ENCODE measurements around the gene STK32B.
"Not testable (repeated sequence)": the region's sequence is repeated elsewhere in the genome, so short reads cannot be mapped to it uniquely, and the experiment has no call there.

Gene STK32B

GRCh38 chr4:5280069-5280468, 228.8 kb downstream of the STK32B start:
- in situ Hi-C loops (cut with MboI; ENCODE audit: low pct_unique_long_range_greater_than_20kb, low sequenced_read_pairs); DNase-seq: not testable (repeated sequence)

DNA sequence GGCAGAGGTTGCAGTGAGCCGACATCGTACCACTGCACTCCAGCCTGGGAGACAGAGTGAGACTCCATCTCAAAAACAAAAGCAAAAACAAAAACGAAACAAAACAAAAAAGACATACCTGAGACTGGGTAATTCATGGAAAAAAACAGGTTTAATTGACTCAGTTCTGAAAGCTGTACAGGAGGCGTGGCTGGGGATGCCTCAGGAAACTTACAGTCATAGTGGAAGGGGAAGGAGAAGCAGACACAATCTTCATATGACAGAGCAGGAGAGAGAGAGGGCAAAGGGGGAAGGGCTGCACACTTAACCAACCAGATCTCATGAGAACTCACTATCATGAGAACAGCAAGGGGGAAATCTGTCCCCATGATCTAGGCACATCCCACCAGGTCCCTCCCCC, 229.5 kb downstream of the STK32B start:
- DNase-seq: no peak
- in situ Hi-C loops (cut with MboI; ENCODE audit: low pct_unique_long_range_greater_than_20kb, low sequenced_read_pairs): no loop called here

- no peak for DNase-seq
- in situ Hi-C loops (cut with MboI; ENCODE audit: low pct_unique_long_range_greater_than_20kb, low sequenced_read_pairs): no loop called here
Observed at GRCh38 chr4:5283837-5284236, 232.6 kb downstream of the STK32B start.

DNA sequence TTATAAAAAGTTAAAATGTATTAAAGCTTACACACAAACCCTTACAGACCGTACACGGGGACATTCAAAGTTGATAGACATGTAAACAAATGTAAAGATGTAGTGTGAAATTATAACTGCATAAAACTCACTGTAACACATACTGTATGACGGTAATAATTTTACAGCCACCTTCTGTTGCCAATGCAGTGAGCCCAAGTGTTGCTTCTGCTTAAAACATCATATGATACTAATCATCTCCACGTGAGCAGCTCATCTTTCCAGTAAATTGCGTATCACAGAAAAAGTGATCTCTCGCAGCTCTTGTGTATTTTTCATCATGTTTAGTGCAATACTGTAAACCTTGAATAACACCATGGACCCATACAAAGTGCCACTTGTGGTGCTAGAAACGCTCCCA, 233.2 kb downstream of the STK32B start:
- in situ Hi-C loops (cut with MboI; ENCODE audit: low pct_unique_long_range_greater_than_20kb, low sequenced_read_pairs): no loop called here

GRCh38 chr4:5292101-5292500, 240.8 kb downstream of the STK32B start:
- DNase-seq: peak; percentile 7
- in situ Hi-C loops (cut with MboI; ENCODE audit: low pct_unique_long_range_greater_than_20kb, low sequenced_read_pairs): no loop called here

More for the DNA sequence above, 233.2 kb downstream of the STK32B start:
- no peak for DNase-seq

DNA sequence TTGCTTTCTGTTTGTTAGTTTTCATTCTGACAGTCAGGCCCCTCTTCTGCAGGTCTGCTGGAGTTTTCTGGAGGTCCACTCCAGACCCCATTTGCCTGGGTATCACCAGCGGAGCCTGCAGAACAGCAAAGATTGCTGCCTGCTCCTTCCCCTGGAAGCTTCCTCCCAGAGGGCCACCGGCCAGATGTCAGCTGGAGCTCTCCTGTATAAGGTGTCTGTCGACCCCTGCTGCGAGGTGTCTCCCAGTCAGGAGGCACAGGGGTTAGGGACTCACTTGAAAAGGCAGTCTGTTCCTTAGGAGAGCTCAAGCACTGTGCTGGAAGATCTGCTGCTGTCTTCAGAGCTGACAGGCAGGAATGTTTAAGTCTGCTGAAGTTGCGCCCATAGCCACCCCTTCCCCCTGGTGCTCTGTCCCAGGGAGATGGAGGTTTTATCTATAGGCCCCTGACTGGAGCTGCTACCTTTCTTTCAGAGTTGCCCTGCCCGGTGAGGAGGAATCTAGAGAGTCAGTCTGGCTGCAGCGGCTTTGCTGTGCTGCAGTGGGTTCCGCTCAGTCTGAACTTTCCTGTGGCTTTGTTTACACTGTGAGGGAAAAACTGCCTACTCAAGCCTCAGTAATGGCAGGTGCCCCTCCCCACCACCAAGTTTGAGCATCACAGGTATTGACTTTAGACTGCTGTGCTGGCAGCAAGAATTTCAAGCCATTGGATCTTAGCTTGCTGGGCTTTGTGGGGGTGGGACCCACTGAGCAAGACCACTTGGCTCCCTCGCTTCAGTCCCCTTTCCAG, 246.9 kb downstream of the STK32B start:
- DNase-seq; in situ Hi-C loops (cut with MboI; ENCODE audit: low pct_unique_long_range_greater_than_20kb, low sequenced_read_pairs): not testable (repeated sequence)

- in situ Hi-C loops (cut with MboI; ENCODE audit: low pct_unique_long_range_greater_than_20kb, low sequenced_read_pairs): no loop called here
- DNase-seq: peak; percentile 61
Observed at GRCh38 chr4:5300283-5300682, 249.0 kb downstream of the STK32B start.

DNA sequence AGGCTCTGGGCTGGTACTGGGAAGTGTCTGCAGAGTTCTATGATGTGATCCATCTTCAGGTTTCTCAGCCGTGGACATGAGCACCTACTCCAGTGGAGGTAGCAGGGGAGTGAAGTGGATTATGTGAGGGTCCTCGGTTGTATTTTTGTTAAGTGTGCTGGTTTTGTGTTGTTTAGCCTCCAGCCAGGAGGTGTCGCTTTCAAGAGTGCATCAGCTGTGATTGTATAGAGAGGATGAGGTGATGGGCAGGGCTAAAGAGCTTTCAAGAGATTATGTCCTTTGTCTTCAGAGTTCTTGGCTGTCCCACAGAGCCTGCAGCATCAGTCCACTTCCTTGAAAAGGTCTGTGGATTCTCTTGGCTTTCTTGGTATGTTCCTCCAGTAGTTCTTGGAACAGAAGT, 256.6 kb downstream of the STK32B start:
- in situ Hi-C loops (cut with MboI; ENCODE audit: low pct_unique_long_range_greater_than_20kb, low sequenced_read_pairs): no loop called here
- DNase-seq: no peak

GRCh38 chr4:5322321-5322720, 271.0 kb downstream of the STK32B start:
- no peak for DNase-seq
- in situ Hi-C loops (cut with MboI; ENCODE audit: low pct_unique_long_range_greater_than_20kb, low sequenced_read_pairs): no loop called here

GRCh38 chr4:5330339-5330989, 279.2 kb downstream of the STK32B start:
- in situ Hi-C loops (cut with MboI; ENCODE audit: low pct_unique_long_range_greater_than_20kb, low sequenced_read_pairs): no loop called here
- no peak for DNase-seq

DNA sequence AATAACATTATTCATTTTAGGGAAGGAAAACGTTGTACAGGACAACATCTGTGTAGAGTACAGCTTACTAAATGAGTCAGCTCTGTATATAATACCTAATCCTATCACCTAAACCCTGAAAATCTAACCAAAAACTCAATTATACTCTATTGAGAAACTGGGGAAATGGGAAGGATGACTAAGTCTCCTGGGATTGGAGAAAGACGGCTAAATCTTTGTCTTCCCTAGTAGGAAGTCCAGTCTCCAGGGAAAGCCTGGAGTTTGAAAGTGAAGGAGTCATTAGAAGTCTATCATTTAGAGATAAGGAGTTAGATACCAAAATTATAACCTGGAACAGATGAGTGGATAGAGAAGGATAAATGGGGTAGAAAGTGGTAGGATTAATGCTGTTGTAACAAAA, 286.5 kb downstream of the STK32B start:
- in situ Hi-C loops (cut with MboI; ENCODE audit: low pct_unique_long_range_greater_than_20kb, low sequenced_read_pairs): no loop called here
- no peak for DNase-seq

GRCh38 chr4:5338531-5338930, 287.3 kb downstream of the STK32B start:
- no peak for DNase-seq
- in situ Hi-C loops (cut with MboI; ENCODE audit: low pct_unique_long_range_greater_than_20kb, low sequenced_read_pairs): no loop called here

DNA sequence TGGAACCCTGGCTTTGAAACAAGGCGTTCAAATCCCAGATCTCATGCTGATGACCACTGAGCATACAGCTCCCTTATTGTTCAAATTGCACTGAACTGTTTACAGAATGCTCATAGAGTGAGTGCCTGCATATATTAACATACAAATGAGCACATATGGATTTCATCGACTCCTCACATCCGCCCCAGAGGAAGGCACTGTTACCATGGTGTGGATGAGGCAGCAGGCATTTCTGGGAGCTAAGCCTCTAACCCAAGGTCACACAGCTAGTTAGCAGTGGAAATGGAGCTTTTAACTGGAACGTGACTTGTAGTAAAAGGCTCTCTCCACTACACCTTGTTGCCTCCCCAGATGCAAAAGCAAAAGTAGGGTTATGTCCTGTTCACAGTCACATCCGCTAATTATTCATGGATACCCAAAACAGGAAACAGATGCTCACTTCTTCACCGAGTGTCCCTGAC, 289.7 kb downstream of the STK32B start:
- in situ Hi-C loops (cut with MboI; ENCODE audit: low pct_unique_long_range_greater_than_20kb, low sequenced_read_pairs): no loop called here

GRCh38 chr4:5341526-5341925, 290.2 kb downstream of the STK32B start:
- DNase-seq: no peak
- in situ Hi-C loops (cut with MboI; ENCODE audit: low pct_unique_long_range_greater_than_20kb, low sequenced_read_pairs): no loop called here

More for the DNA sequence above, 289.7 kb downstream of the STK32B start:
- peak; percentile 94 for DNase-seq

DNA sequence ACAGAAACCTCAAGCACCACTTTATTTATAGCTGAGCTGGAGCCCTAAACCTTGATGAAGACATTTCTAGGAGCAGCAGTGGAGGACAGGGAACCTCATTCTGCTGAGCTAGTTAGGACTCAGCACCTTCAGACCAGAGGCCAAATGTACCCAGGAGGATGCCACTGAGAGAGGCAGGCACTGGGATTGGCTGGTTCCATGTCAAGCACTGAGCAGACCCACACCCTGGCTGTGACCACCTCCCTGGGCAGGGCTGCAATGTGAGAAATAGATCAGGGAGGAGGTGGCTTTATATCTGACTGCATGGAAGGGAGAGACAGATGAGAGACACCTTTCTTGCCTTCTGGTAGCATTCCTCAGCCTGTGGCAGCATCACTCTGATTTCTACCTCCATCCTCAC, 304.6 kb downstream of the STK32B start:
- no peak for DNase-seq
- in situ Hi-C loops (cut with MboI; ENCODE audit: low pct_unique_long_range_greater_than_20kb, low sequenced_read_pairs): no loop called here

GRCh38 chr4:5357870-5358269, 306.6 kb downstream of the STK32B start:
- DNase-seq: no peak
- in situ Hi-C loops (cut with MboI; ENCODE audit: low pct_unique_long_range_greater_than_20kb, low sequenced_read_pairs): no loop called here

- in situ Hi-C loops (cut with MboI; ENCODE audit: low pct_unique_long_range_greater_than_20kb, low sequenced_read_pairs): no loop called here
- DNase-seq: peak; percentile 24
Observed at GRCh38 chr4:5361968-5362367, 310.7 kb downstream of the STK32B start.

- DNase-seq: no peak
- in situ Hi-C loops (cut with MboI; ENCODE audit: low pct_unique_long_range_greater_than_20kb, low sequenced_read_pairs): no loop called here
Observed at GRCh38 chr4:5364406-5364805, 313.1 kb downstream of the STK32B start.

GRCh38 chr4:5365071-5366008, 314.1 kb downstream of the STK32B start:
- DNase-seq: peak; percentile 53
- in situ Hi-C loops (cut with MboI; ENCODE audit: low pct_unique_long_range_greater_than_20kb, low sequenced_read_pairs): no loop called here

DNA sequence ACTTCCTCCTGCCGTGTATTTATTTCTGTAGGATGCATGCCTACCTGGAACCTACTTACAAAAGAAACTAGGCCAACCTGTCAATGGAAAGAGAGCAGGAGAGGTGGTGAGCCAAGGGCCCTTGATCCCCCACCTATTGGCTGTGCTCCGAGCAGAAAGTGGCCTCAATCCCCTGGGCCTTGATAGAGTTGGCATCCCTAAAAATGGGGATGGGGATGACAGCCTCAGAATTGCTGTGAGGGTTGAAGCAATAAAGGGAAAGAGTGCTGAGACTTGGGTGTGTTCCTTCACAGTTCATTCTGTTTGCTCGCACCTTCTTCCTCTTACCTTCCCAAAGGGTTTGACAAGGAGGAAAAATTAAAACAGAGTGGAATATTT, 314.7 kb downstream of the STK32B start:
- in situ Hi-C loops (cut with MboI; ENCODE audit: low pct_unique_long_range_greater_than_20kb, low sequenced_read_pairs): no loop called here
- DNase-seq: no peak

Measured in KBM-7 (cell line).